OCI-LY7 (cell line): ENCODE results near the gene SHROOM3.

ENCODE experiments used
- EZH2phosphoT487 ChIP-seq: fragments of 200-600 bp; sonication (generic); IDR thresholded peaks from 2 replicates; pipeline ENCODE4 v1.6.1; 2018; ENCODE audit warnings: low read depth, borderline replicate concordance, mild to moderate bottlenecking, mixed run types, antibody characterized with exemption, low read length, moderate library complexity, mixed read lengths
- TF ChIP-seq, protein P1 (sequence below): fragments of 200-600 bp; sonication (generic); conservative IDR thresholded peaks from 2 replicates; pipeline ENCODE4 v1.5.1; 2014; ENCODE audit warnings: mild to moderate bottlenecking, antibody characterized with exemption, low read length, moderate library complexity, mixed read lengths

DNA sequence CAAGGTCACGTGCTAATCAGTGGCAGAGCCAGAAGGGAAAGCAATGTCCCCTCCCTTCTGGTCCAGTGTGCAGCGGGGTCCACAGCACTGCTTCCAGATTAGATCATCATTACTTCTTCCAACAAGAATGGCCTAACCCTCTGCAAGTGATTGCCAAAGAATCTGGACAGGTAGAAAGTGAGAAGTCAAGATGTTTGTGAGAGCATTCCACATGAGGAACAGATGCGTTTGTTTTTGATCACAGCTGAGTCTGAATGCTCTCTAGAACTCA lies 147.7 kb downstream of the SHROOM3 start:
- TF ChIP-seq, protein P1, sequence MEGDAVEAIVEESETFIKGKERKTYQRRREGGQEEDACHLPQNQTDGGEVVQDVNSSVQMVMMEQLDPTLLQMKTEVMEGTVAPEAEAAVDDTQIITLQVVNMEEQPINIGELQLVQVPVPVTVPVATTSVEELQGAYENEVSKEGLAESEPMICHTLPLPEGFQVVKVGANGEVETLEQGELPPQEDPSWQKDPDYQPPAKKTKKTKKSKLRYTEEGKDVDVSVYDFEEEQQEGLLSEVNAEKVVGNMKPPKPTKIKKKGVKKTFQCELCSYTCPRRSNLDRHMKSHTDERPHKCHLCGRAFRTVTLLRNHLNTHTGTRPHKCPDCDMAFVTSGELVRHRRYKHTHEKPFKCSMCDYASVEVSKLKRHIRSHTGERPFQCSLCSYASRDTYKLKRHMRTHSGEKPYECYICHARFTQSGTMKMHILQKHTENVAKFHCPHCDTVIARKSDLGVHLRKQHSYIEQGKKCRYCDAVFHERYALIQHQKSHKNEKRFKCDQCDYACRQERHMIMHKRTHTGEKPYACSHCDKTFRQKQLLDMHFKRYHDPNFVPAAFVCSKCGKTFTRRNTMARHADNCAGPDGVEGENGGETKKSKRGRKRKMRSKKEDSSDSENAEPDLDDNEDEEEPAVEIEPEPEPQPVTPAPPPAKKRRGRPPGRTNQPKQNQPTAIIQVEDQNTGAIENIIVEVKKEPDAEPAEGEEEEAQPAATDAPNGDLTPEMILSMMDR: no peak
- TF ChIP-seq EZH2phosphoT487: no peak
